ENCODE results near the gene CRABP2.

The CRABP2 gene

DNA sequence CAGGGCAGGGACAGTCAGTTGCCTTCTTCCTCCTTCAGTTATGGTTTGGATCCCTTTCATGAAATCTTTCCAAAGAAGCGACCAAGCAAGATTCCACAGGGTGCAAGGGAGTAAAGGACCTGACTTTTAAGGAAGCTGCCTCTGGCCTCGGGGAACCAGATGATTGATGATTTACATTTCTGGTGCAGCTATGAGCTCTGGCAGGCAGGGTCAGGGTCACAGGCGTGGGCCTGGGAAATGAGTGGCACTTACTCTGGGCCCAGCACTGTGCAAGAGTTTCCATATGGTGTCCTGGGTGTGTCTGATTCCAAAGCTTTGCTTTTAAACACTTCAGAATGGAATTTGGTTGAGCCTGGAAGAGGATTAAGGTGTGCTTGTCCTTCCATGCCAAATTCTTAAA, 7.2 kb upstream of the CRABP2 start:
- no peaks in the 10 kb centered on the region for H3K79me2 ChIP-seq (ENCODE audit: insufficient read depth, low read length)
- no peak overlapping the region for H2AFZ ChIP-seq (ENCODE audit: low read depth, low read length)
- no peak overlapping the region for H3K9ac ChIP-seq (ENCODE audit: low read depth, low read length)
- TF ChIP-seq EZH2 (IDR thresholded peaks at IDR 0.05; ENCODE audit: borderline replicate concordance, low read depth, low read length, severe bottlenecking): no peak
- TF ChIP-seq CTCF (IDR thresholded peaks at IDR 0.05; ENCODE audit: borderline replicate concordance, extremely low read depth, low read length, poor library complexity, severe bottlenecking): no peak
- no peak overlapping the region for H3K4me3 ChIP-seq (ENCODE audit: low read depth in 1 of 2, low read length in 2 of 2)
- H3K4me2 ChIP-seq (ENCODE audit: insufficient read depth, low read length): no peak overlapping the region
- H3K4me1 ChIP-seq (ENCODE audit: insufficient read depth, low read length): no peaks in the 10 kb centered on the region
- no peak overlapping the region for H3K27ac ChIP-seq (ENCODE audit: low read length)
- peaks cover 4% of the 10 kb centered on the region; the same call in 1 of the 2 replicates for H3K36me3 ChIP-seq (ENCODE audit: insufficient read depth, low read length)
- DNase-seq: no peak
- H3K27me3 ChIP-seq (ENCODE audit: insufficient read depth, low read length, poor library complexity): no peaks in the 10 kb centered on the region
- ATAC-seq (ENCODE audit: insufficient read depth, low read depth): no peak
- H3K9me3 ChIP-seq (ENCODE audit: insufficient read depth, low read length, severe bottlenecking): no peaks in the 10 kb centered on the region
- peaks cover 5% of the 10 kb centered on the region; the same call in 1 of the 2 replicates for H4K20me1 ChIP-seq (ENCODE audit: insufficient read depth, low read length)

GRCh38 chr1:156711011-156711817, 5.8 kb upstream of the CRABP2 start:
- peaks cover 5% of the 10 kb centered on the region for H4K20me1 ChIP-seq (ENCODE audit: insufficient read depth, low read length)
- no peaks in the 10 kb centered on the region for H3K79me2 ChIP-seq (ENCODE audit: insufficient read depth, low read length)
- no peak overlapping the region for H3K4me3 ChIP-seq (ENCODE audit: low read depth in 1 of 2, low read length in 2 of 2)
- H3K9ac ChIP-seq (ENCODE audit: low read depth, low read length): no peak overlapping the region
- no peak for ATAC-seq (ENCODE audit: insufficient read depth, low read depth)
- H3K4me1 ChIP-seq (ENCODE audit: insufficient read depth, low read length): peaks cover 9% of the 10 kb centered on the region
- no peaks in the 10 kb centered on the region for H3K36me3 ChIP-seq (ENCODE audit: insufficient read depth, low read length)
- peaks cover 10% of the 10 kb centered on the region for H3K27me3 ChIP-seq (ENCODE audit: insufficient read depth, low read length, poor library complexity)
- DNase-seq: no peak
- no peak overlapping the region for H3K4me2 ChIP-seq (ENCODE audit: insufficient read depth, low read length)
- no peaks in the 10 kb centered on the region for H3K9me3 ChIP-seq (ENCODE audit: insufficient read depth, low read length, severe bottlenecking)
- no peak overlapping the region for H2AFZ ChIP-seq (ENCODE audit: low read depth, low read length)
- TF ChIP-seq EZH2 (IDR thresholded peaks at IDR 0.05; ENCODE audit: borderline replicate concordance, low read depth, low read length, severe bottlenecking) (no peak), CTCF (IDR thresholded peaks at IDR 0.05; ENCODE audit: borderline replicate concordance, extremely low read depth, low read length, poor library complexity, severe bottlenecking) (no peak)
- no peak overlapping the region for H3K27ac ChIP-seq (ENCODE audit: low read length)

GRCh38 chr1:156709757-156710489, 4.5 kb upstream of the CRABP2 start:
- Histone ChIP-seq H3K4me1 (ENCODE audit: insufficient read depth, low read length) (peaks cover 22% of the 10 kb centered on the region), H3K4me3 (ENCODE audit: low read depth in 1 of 2, low read length in 2 of 2) (no peak overlapping the region), H2AFZ (ENCODE audit: low read depth, low read length) (no peak overlapping the region), H3K27me3 (ENCODE audit: insufficient read depth, low read length, poor library complexity) (peaks cover 13% of the 10 kb centered on the region), H3K79me2 (ENCODE audit: insufficient read depth, low read length) (no peaks in the 10 kb centered on the region), H3K4me2 (ENCODE audit: insufficient read depth, low read length) (no peak overlapping the region), H3K36me3 (ENCODE audit: insufficient read depth, low read length) (no peaks in the 10 kb centered on the region), H4K20me1 (ENCODE audit: insufficient read depth, low read length) (peaks cover 5% of the 10 kb centered on the region), H3K9me3 (ENCODE audit: insufficient read depth, low read length, severe bottlenecking) (no peaks in the 10 kb centered on the region), H3K9ac (ENCODE audit: low read depth, low read length) (no peak overlapping the region), H3K27ac (ENCODE audit: low read length) (no peak overlapping the region)
- TF ChIP-seq EZH2 (IDR thresholded peaks at IDR 0.05; ENCODE audit: borderline replicate concordance, low read depth, low read length, severe bottlenecking): no peak
- no peak for TF ChIP-seq CTCF (IDR thresholded peaks at IDR 0.05; ENCODE audit: borderline replicate concordance, extremely low read depth, low read length, poor library complexity, severe bottlenecking)
- DNase-seq: no peak
- no peak for ATAC-seq (ENCODE audit: insufficient read depth, low read depth)
